ENCODE measurements around the gene KRT15. TPM values are rescaled to one million over a fixed set of nuclear protein-coding genes. Genes with fewer than 3 reads are reported as not detected.

The KRT15 gene
- total and polyA plus RNA-seq, 10 of the 15 experiments (the other 5 are each of a cell fraction or from before 2014, with no cell fraction given), result 0.06 to 0.17 TPM; not detected in 8

DNA sequence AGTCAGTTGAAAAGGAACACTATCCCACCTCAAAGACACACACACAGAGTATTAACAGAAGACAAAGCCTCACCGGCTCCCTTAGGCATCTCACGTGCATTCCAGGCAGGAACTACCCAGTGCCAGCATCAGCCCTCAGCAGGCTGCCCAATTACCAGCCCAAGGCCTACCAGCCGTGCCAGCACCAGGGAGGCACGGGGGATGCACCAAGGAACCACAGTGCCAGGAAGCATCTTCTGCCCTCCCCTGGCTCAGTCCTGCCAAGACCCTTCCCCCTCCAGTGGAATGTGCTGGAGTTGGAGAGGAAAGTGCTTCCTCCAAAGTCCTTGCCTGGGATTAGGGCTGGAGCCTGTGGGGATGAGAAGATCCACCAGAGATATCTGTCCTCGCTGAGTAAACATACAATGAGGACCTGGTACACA is 20.4 kb upstream of the KRT15 start:
- Histone ChIP-seq H3K9me3 (replicated peaks; ENCODE audit: control insufficient read depth, insufficient read depth, low read length) (no peaks in the 10 kb centered on the region), H3K9ac (ENCODE audit: control insufficient read depth, insufficient read depth, low read length) (no peak overlapping the region), H4K20me1 (ENCODE audit: control insufficient read depth, insufficient read depth) (no peaks in the 10 kb centered on the region), H3K79me2 (ENCODE audit: control insufficient read depth, insufficient read depth, low read length) (no peaks in the 10 kb centered on the region), H3K4me1 (ENCODE audit: control insufficient read depth, insufficient read depth, low read length) (no peaks in the 10 kb centered on the region), H3K27ac (ENCODE audit: control insufficient read depth, insufficient read depth) (no peak overlapping the region), H3K36me3 (ENCODE audit: control insufficient read depth in 2 of 2, insufficient read depth in 2 of 2, low read length in 1 of 2) (no peaks in the 10 kb centered on the region), H2AFZ (ENCODE audit: control insufficient read depth, low read depth, low read length) (no peak overlapping the region), H3K4me3 (no peak overlapping the region), H3K27me3 (replicated peaks in 1 of 2; ENCODE audit: control insufficient read depth in 2 of 2, insufficient read depth in 2 of 2, low read length in 1 of 2) (peaks cover 0 to 2% of the 10 kb centered on the region in 2 experiments; a peak in 2 of 4 replicates), H3K4me2 (ENCODE audit: control insufficient read depth, insufficient read depth) (no peak overlapping the region)
- ATAC-seq (no peak), DNase-seq (ENCODE audit: low read depth, low spot score) (no peak), FAIRE-seq (no peak)
- RAD21 ChIA-PET (ENCODE audit: unreplicated experiment), result no interaction called here
- CTCF ChIA-PET, result interaction anchor here (1.5 to 2.1 kb wide), 2 partner anchors 10 to 124 kb away, joined by 3 to 9 read pairs; no protein-coding TSS in a partner anchor
- intact Hi-C loops (cut with micrococcal nuclease; ENCODE audit: unreplicated experiment), result no loop called here
- 10% methylated on average over 5 of the region's 5 CpGs for WGBS (ENCODE audit: insufficient coverage, insufficient replicate concordance, low lambda C conversion rate, missing lambda C conversion rate)
- no TSS peak for BruUV-seq (replicated peaks)
- TF ChIP-seq SMC3 (IDR thresholded peaks at IDR 0.05; ENCODE audit: borderline replicate concordance, low read length) (no peak), BACH1 (IDR thresholded peaks at IDR 0.05; ENCODE audit: borderline replicate concordance) (no peak), SMAD1 (IDR thresholded peaks at IDR 0.05; ENCODE audit: low read depth, partially characterized antibody) (no peak), HDAC2 (IDR thresholded peaks at IDR 0.05) (no peak), POLR2AphosphoS2 (IDR thresholded peaks at IDR 0.05; ENCODE audit: low read depth, low read length) (no peak), SREBF2 (IDR thresholded peaks at IDR 0.05; ENCODE audit: low read length) (no peak)
- SMC1A ChIA-PET (ENCODE audit: uncharacterized antibody, unreplicated experiment), result no interaction called here
- POLR2A ChIA-PET, result no interaction called here
- in situ Hi-C loops (cut with MboI), result no loop called here

- 41% methylated on average over 5 of the region's 5 CpGs for WGBS (ENCODE audit: insufficient coverage, insufficient replicate concordance, low lambda C conversion rate, missing lambda C conversion rate)
- TF ChIP-seq ZBED1 (IDR thresholded peaks at IDR 0.05; ENCODE audit: borderline replicate concordance) (no peak), ZNF24 (IDR thresholded peaks at IDR 0.05) (no peak), POLR2A (IDR thresholded peaks at IDR 0.05; ENCODE audit: low read depth, low read length) (no peak), RAD21 (IDR thresholded peaks at IDR 0.05; ENCODE audit: insufficient read depth, low read depth, low read length) (no peak), IKZF2 (IDR thresholded peaks at IDR 0.05) (no peak), ZNF687 (IDR thresholded peaks at IDR 0.05) (no peak), TBL1XR1 (IDR thresholded peaks at IDR 0.05; ENCODE audit: low read depth, low read length) (no peak)
- Histone ChIP-seq H3K36me3 (ENCODE audit: control insufficient read depth in 2 of 2, insufficient read depth in 2 of 2, low read length in 1 of 2) (no peaks in the 10 kb centered on the region), H3K9me3 (replicated peaks; ENCODE audit: control insufficient read depth, insufficient read depth, low read length) (no peaks in the 10 kb centered on the region), H3K4me1 (ENCODE audit: control insufficient read depth, insufficient read depth, low read length) (no peaks in the 10 kb centered on the region), H3K9ac (ENCODE audit: control insufficient read depth, insufficient read depth, low read length) (no peak overlapping the region), H3K4me3 (no peak overlapping the region), H3K27me3 (replicated peaks in 1 of 2; ENCODE audit: control insufficient read depth in 2 of 2, insufficient read depth in 2 of 2, low read length in 1 of 2) (peaks cover 0 to 2% of the 10 kb centered on the region in 2 experiments; a peak in 2 of 4 replicates), H4K20me1 (ENCODE audit: control insufficient read depth, insufficient read depth) (no peaks in the 10 kb centered on the region), H3K27ac (ENCODE audit: control insufficient read depth, insufficient read depth) (no peak overlapping the region), H2AFZ (ENCODE audit: control insufficient read depth, low read depth, low read length) (no peak overlapping the region), H3K4me2 (ENCODE audit: control insufficient read depth, insufficient read depth) (no peak overlapping the region), H3K79me2 (ENCODE audit: control insufficient read depth, insufficient read depth, low read length) (no peaks in the 10 kb centered on the region)
- intact Hi-C loops (cut with micrococcal nuclease; ENCODE audit: unreplicated experiment), result no loop called here
- DNase-seq (ENCODE audit: low read depth, low spot score) (no peak), ATAC-seq (no peak), FAIRE-seq (no peak)
- CTCF ChIA-PET, result interaction anchor here (1.5 kb wide), 1 partner anchor 124 kb away, joined by 3 read pairs; no protein-coding TSS in a partner anchor
- SMC1A ChIA-PET (ENCODE audit: uncharacterized antibody, unreplicated experiment), result no interaction called here
- RAD21 ChIA-PET (ENCODE audit: unreplicated experiment), result no interaction called here
- BruUV-seq (replicated peaks), result no TSS peak
- in situ Hi-C loops (cut with MboI), result no loop called here
- POLR2A ChIA-PET, result no interaction called here
Observed at GRCh38 chr17:41538565-41538991, 19.9 kb upstream of the KRT15 start.

Data from GM12878 (cell line).